Fibroblast of skin of scalp (primary cell): ENCODE results near the gene TBX10.
"Not testable (repeated sequence)": the region's sequence is repeated elsewhere in the genome, so short reads cannot be mapped to it uniquely, and the experiment has no call there.

Source experiments
- DNase-seq: peaks from one replicate; pipeline ENCODE4 v3.0.0-alpha.2; 2013

TBX10 gene

DNA sequence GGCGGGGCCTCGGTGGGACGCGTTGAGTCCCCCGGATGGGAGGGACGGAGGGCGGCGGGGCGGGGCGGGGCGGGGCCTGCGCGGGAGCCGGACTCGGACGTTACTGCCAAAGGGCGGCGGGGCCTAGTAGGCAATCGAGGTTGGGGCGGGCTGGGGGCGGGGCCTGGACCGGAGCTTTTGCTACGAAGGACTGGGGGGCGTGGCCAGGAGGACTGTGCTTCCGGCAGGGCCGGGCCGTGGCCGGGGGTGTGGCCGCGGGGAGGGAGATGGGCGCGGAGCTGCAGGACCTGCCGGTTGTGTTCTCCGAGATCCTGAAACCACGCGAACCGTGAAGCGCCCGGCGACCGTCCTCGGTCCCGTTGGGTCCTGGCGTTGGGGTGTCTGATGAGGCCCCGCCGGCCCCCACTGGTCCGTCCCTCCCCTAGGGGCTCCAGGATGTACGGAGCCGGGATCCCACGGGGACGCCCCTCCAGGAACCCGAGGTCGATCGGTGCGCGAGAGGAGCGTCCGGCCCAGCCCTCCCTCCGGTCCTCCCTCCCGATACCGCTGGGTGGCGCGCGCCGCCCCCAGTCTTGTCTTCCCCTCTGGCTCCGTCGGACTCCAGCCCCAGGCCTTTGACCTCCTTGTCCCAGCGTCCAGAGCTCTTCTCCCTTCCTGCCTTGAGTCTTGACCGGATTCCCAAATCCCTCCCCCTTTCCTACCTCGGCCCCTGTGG is 9.2 kb downstream of the TBX10 start:
- DNase-seq: peak; percentile 98

DNA sequence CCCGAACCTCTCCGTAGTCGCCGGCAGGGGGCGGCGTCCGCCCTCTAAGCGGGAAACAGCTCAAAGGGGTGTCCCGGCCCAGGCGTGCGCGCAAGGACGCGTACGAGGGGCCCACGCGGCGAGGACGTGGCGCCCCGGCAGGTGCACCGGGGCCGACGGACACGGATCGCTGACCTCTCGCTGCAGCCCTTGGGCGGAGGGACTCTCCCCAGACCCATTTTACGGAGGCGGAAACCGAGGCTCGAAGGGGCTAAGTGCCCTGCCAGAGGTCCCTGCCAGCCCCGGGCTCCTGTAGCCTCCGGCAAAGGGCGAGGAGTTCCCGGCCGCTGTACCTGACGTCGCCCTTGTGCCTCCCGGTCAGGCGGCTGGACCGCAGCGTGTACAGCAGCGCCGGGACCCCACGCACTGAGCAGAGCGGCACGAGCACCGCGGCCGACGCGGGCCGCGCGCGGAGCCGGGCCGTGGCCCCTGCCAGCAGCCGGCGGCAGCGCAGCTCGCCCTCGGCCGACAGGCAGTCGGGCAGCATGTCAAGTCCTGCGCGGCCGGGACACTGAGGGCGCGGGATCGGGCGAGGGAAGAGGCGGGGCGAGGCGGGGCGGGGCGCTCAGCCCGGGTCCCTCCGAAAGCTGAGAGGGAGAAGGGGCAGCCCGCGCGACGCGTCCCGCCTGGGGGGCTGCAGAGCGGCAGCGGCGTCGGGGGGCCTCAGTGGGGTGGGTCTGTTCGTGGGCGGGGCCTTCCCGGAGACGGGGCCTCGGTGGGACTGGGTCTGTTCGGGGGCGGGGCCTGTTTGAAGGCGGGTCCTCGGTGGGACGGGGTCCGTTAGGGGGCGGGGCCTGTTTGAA is 10.0 kb downstream of the TBX10 start, which contains the start of gene NUDT8:
NUDT8 (minus strand) TSS at position 552 of the 842 bp plus-strand sequence; CDS start at position 526, 26 bp downstream.
- DNase-seq: peak; percentile 78

DNA sequence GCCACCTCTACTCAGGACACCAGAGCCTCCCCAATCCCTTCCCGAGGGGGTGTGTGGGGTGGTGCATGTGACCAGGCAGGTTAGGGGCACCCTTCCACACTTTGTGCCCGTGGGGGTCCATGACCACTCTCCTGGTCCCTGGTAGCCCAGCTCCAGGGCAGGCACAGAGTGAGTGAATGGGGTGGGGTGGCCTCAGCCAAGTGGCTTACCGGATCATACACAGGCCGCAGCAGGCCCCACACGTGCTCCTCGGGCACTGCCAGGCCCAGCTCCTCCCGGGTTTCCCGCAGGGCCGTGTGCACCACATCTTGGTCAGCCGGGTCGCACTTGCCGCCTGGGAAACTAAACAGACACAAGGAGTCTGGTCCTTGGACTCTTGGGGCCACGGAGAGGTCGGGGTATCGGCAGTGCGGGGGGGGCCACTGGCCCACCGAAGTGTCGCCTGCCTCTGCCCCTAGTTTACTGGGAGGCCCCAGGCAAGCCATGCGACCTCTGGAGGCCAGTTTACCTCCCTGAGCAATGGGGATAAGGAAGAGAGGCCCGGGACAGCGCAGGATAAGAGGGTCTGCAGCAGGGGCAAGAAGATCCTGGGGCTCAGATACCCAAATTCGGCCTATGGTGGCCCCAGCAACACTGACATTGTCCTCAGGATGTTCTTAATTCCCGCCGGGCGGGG is 10.7 kb downstream of the TBX10 start:
- DNase-seq: no peak

DNA sequence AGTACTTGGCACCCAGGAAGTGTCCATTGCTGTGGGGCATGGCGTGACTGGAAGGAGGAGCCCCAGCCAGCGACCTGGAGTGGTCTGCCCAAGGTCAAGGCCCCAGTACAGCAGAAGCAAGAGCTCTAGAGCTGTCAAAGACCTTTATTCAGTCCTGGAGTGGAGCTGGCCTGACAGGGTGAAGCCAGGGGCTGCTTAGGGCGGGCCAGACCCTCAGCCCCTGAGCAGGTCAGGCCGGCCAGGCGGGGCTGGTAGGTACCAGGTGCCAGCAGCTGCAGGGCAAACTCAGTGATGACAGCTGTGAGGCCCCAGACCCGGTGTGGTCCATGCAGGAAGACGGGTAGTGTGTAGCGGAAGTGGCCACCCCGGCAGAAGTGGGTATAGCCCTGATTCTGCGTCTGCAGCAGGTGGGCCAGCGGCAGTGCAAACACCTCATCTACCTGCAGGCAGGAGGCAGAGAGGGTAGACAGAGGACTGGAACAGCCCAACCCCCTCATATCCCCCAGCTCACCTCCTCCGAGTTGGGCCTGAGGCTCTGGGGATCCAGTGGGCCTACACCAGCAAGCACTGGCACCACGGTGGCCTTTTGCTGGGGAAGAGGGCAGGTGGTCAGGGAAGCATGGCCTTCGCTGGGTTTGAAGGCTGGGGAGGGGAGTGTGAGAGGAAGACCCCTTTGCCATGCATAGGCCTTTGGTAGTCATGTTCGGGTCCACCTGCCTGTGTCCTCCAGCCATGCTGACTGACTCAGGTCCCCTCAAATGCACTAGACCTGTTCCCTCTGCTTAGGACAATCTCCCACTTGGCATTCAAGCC is 11.5 kb downstream of the TBX10 start:
- no peak for DNase-seq

DNA sequence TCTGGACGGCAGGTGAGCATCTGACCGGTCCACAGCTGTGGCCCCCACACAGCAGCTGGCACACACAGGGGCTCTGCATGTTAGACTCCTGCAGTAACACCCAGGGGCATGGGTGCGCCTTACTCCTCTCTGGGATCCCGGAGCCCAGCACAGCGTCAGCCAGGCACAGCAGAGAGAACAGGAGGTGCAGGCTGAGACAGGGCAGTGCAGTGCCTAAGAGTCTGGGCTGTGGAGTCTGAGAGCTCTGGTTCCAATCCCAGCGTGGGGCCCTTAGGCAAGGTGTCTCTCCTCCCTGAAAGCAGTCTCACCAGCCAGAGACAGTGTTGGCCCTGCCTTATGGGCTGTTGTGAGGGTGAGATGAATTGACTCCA is 12.1 kb downstream of the TBX10 start:
- DNase-seq: no peak

DNA sequence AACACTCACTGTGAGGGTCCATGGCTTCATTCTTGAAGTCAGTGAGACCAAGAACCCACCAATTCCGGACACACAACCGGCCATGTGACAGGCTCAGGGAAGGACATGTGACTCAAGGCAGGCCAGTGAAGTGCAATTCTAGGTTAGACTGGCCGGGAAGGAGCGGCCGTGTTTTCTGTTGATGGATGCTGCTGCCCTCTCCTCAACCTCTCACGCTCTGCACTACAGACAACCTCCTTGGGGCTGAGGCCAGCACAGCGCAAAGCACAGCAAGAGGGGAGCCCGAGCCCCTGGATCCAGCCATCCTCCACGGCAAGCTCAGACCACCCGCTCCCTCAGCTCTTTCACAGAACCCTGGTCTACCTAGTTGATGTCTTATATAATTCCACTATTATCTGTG is 12.6 kb downstream of the TBX10 start:
- no peak for DNase-seq

DNA sequence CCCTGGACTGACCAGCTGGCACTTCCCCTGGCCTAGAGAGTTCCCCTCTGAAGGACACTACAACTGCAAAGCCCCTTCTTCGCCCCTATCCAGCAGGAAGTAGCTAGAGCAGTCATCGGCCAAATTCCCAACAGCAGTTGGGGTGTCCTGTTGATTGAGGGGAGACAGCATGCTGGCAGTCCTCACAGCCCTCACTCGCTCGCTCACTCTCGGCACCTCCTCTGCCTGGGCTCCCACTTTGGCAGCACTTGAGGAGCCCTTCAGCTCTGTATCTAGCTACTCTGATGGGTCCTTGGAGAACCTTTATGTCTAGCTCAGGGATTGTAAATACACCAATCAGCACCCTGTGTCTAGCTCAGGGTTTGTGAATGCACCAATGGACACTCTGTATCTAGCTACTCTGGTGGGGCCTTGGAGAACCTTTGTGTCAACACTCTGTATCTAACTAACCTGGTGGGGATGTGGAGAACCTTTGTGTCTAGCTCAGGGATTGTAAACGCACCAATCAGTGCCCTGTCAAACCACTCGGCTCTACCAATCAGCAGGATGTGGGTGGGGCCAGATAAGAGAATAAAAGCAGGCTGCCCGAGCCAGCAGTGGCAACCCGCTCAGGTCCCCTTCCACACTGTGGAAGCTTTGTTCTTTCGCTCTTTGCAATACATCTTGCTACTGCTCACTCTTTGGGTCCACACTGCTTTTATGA is 13.3 kb downstream of the TBX10 start:
- DNase-seq: not testable (repeated sequence)

DNA sequence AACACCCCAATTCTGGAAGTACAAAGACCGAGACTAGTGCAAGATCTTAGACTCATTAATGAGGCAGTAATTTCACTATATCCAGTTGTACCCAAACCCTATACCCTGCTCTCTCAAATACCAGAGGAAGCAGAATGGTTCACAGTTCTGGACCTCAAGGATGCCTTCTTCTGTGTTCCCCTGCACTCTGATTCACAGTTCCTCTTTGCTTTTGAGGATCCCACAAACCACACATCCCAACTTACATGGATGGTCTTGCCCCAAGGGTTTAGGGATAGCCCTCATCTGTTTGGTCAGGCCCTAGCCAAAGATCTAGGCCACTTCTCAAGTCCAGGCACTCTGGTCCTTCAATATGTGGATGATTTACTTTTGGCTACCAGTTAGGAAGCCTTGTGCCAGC is 15.8 kb downstream of the TBX10 start:
- DNase-seq: not testable (repeated sequence)

DNA sequence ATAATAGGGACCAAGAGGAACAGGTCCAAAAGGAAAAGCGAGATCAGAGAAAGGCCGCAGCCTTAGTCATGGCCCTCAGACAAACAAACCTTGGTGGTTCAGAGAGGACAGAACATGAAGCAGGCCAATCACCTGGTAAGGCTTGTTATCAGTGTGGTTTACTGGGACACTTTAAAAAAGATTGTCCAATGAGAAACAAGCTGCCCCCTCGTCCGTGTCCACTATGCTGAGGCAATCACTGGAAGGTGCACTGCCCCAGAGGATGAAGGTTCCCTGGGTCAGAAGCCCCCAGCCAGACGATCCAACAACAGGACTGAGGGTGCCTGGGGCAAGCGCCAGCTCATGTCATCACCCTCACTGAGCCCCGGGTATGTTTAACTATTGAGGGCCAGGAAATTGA is 16.7 kb downstream of the TBX10 start:
- not testable (repeated sequence) for DNase-seq

DNA sequence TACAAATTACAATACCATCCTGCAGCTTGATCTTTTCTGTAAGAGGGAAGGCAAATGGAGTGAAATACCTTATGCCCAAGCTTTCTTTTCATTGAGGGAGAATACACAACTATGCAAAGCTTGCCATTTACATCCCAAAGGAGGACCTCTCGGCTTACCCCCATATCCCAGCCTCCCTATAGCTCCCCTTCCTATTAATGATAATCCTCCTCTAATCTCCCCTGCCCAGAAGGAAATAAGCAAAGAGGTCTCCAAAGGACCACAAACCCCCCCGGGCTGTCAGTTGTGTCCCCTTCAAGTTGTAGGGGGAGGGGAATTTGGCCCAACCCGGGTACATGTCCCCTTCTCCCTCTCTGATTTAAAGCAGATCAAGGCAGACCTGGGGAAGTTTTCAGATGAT is 17.6 kb downstream of the TBX10 start:
- DNase-seq: not testable (repeated sequence)

DNA sequence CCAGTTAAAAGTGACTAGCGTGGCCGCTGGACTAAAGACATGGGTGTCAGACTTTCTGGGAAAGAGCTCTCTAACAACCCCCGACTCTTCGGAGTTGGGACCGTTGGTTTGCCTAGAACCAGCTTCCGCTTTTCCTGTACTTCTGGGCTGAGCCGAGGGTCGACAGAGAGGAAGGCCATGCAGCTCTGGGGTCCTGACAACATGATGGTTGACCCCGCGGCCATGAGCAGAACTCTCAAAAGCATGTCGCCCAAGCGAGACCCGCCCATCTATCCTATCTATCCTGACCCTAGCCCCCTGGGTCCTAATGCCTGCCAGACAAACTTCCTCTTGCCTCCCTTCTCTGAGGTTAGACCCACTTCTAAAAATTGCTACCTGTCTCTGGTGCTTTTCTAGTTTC is 18.9 kb downstream of the TBX10 start:
- not testable (repeated sequence) for DNase-seq

DNA sequence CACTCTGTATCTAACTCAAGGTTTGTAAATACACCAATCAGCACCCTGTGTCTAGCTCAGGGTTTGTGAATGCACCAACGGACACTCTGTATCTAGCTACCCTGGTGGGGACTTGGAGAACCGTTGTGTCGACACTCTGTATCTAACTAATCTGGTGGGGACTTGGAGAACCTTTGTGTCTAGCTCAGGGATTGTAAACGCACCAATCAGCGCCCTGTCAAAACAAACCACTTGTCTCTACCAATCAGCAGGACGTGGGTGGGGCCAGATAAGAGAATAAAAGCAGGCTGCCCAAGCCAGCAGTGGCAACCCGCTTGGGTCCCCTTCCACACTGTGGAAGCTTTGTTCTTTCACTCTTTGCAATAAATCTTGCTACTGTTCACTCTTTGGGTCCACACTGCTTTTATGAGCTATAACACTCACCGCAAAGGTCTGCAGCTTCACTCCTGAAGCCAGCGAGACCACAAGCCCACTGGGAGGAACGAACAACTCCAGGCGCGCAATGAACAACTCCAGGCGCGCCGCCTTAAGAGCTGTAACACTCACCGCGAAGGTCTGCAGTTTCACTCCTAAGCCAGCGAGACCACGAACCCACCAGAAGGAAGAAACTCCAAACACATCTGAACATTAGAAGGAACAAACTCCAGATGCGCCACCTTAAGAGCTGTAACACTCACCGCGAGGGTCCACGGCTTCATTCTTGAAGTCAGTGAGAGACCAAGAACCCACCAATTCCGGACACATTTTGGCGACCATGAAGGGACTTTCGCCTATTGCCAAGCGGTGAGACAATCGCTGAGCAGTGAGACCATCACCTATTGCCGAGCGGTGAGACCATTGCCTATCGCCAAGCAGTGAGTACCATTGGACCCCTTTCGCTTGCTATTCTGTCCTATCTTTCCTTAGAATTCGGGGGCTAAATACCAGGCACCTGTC is 19.6 kb downstream of the TBX10 start:
- DNase-seq: not testable (repeated sequence)

DNA sequence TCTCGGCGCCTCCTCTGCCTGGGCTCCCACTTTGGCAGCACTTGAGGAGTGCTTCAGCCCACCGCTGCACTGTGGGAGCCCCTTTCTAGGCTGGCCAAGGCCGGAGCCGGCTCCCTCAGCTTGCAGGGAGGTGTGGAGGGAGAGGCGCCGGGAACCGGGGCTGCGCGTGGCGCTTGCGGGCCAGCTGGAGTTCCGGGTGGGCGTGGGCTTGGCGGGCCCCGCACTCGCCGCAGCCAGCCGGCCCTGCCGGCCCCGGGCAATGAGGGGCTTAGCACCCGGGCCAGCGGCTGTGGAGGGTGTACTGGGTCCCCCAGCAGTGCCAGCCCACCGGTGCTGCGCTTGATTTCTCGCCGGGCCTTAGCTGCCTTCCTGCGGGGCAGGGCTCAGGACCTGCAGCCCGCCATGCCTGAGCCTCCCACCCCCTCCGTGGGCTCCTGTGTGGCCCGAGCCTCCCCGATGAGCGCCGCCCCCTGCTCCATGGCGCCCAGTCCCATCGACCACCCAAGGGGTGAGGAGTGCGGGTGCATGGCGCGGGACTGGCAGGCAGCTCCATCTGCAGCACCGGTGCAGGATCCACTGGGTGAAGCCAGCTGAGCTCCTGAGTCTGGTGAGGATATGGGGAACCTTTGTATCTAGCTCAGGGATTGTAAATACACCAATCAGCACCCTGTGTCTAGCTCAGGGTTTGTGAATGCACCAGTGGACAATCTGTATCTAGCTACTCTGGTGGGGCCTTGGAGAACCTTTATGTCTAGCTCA is 20.5 kb downstream of the TBX10 start:
- DNase-seq: not testable (repeated sequence)

DNA sequence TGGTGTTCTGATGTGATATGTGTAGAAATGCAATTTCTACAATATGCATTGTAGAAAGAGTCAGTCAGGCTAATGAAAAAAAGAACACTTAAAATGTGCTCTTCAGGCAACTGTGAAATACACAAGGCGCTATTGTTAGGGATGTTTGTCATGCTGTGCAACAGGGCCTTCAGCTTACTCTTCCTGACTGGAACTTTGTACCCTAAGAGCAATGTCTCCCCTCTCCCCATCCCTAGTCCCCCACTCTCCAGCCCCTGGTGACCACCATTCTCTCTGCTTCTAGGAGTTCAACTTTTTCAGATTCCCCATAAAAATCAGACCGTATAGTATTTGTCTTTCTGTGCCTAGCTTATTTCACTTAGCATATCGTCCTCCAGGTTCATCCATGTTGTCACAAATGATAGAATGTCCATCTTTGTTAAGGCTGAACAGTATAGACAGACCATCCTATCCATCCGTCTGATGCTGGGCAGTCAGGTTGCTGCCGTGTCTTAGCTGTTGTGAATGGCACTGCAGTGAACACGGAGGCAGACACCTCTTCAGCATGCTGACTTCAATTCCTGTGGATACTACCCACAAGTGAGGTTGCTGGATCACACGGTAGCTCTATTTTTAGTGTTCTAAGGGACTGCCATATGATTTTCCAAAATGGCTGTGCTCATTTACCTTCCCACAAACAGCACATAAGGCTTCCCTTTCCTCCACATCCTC is 22.2 kb downstream of the TBX10 start:
- no peak for DNase-seq

DNA sequence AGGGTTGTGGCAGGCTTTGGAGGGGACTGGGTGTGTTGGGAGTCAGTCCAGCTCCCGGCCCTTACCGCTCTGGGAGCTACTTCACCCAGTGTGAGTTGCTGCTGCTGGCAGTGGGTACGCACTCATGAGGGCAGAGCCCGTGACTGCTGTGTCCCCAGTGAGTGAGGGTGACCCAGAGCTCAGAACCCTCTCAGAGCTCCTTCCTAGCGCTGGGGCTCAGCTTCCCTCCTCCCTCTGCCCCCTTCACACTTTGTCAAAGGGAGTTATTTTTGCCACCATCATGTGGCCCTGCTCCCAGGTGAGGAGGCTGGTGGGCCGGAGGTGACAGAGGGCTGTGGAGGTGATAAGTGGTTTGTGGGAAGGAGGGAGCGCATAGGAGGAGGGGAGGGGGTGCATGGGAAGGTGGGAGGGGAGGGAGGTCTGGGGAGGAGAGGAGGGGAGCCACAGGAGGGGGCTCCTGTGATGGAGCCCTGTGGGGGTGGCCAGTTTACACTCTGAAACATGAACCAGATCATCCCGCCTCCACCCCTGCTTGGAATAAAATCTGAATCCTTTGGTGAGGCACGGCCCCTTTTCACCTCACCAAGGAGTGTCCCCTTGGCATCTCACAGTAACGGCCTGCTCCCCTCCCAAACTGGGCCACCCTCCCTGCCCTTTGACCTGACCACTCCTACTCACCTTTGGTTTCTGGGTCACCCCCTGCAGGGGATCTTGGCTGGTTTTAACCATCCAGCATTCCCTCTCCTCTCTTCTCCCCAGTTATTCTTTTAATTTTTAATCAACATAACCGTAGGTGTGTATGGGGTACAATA is 22.9 kb downstream of the TBX10 start:
- no peak for DNase-seq

DNA sequence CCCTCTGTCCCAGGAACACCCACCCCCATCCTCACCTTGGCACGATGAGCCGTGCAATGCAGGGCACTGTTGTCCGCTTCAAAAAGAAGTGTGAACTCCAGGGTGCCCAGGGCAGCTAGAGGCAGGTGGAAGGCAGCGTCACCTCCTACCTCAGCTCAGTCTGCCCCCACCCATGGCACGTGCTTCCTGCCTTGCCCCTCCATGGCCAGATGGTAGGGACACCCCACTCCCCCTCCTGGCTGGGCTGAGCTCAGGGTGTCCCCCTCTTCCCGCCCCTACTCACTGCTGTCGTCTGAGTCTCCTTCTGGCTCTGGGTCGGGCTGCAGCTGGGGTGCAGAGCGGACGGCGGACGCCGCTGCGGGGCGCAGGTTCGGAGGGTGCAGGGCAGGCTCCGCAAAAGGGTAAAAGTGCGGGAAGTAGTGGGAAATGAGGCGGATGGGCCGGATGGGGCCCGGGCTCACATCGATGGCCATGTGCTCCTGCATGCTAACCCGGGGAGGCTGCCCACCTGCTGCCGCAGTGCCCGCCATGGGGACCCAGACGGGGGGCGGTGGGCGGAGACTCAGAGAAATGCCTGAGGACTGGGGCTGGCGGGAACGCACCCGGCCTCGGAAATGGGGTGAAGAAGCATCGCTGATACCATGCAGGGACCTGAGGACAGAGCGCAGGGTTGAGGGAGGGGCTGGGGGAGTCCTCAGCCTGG is 23.7 kb downstream of the TBX10 start:
- DNase-seq: no peak
